HuH-7 (cell line): Measurements from ENCODE around the gene COPZ1.

ENCODE experiments used
- DNase-seq: peaks from one replicate; pipeline ENCODE4 v3.0.0; 2011; ENCODE audit warnings: low spot score

COPZ1 gene

DNA sequence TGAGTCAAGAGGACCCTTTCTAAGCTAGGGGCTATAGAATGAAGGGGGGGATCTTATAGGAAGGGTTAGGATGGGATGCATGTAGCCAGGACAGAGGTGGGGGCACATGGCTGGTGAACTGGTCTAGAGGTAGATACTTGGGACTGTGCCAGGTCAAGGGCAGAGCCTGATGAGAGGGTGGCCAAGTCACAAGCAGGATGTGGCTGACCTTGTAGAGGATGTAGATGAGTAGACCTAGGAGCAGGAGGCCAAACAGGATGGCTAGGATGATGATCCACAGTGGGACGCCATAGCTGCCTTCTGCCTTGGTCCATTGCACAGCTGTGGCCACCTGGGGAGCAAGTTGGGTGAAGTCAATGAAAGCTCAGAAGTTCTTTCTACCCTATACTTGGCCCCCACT, 72.2 kb downstream of the COPZ1 start:
- DNase-seq = no peak

GRCh38 chr12:54398218-54398617, 73.3 kb downstream of the COPZ1 start:
- DNase-seq = no peak

- peak; percentile 96 for DNase-seq
Observed at GRCh38 chr12:54398995-54399793, 74.3 kb downstream of the COPZ1 start.

- no peak for DNase-seq
Observed at GRCh38 chr12:54401119-54401518, 76.2 kb downstream of the COPZ1 start.
